Body of pancreas (tissue), 4 donors: ENCODE results near the gene GLUD2.

ENCODE experiments used
- CTCF ChIP-seq, 7 experiments: fragments of 450-650 bp in 4 of 7; fragments of 200-600 bp in 3 of 7; sonication (generic) in 3 of 7; IDR thresholded peaks; one replicate each; pipeline ENCODE4 v1.5.1; 2016 to 2019; ENCODE audit warnings: antibody characterized with exemption in 7 of 7
- POLR2A ChIP-seq, 3 donors: fragments of 450-650 bp; IDR thresholded peaks; one replicate each; pipeline ENCODE4 v1.6.1; 2016; ENCODE audit warnings: antibody characterized with exemption in 3 of 3, mild to moderate bottlenecking in 2 of 3

GRCh38 chrX:121036137-121036536, 11.3 kb upstream of the GLUD2 start:
- TF ChIP-seq CTCF (IDR thresholded peaks at IDR 0.05) = no peak
- TF ChIP-seq POLR2A (IDR thresholded peaks at IDR 0.05) = no peak
